ENCODE measurements around the gene ZNF197. TPM values are rescaled to one million over a fixed set of nuclear protein-coding genes. Genes with fewer than 3 reads are reported as not detected.

ZNF197 gene
- total and polyA plus RNA-seq, 2 of the 13 experiments (the other 11 are each of a cell fraction or from before 2014, with no cell fraction given): 1.8 to 6.8 TPM

- no TSS peak for BruUV-seq (replicated peaks)
- Histone ChIP-seq H3K9me3 (ENCODE audit: low read length) (no peaks in the 10 kb centered on the region), H3K27me3 (ENCODE audit: control insufficient read depth in 1 of 2, insufficient read depth in 2 of 2, low read length in 2 of 2) (no peaks in the 10 kb centered on the region; a peak in 1 of 5 replicates), H3K27ac (ENCODE audit: extremely low read length, insufficient read depth, low read length) (no peak overlapping the region), H3K4me1 (ENCODE audit: insufficient read depth, low read length) (no peaks in the 10 kb centered on the region), H3K36me3 (replicated peaks in 1 of 2; ENCODE audit: control insufficient read depth in 1 of 2, insufficient read depth in 2 of 2, low read length in 2 of 2) (no peaks in the 10 kb centered on the region), H3K4me3 (replicated peaks in 1 of 3; ENCODE audit: insufficient read depth in 1 of 3, low read depth in 2 of 3, low read length in 3 of 3) (no peak overlapping the region), H3K79me2 (ENCODE audit: insufficient read depth, low read length) (no peaks in the 10 kb centered on the region), H4K20me1 (ENCODE audit: insufficient read depth, low read length) (no peaks in the 10 kb centered on the region), H2AFZ (ENCODE audit: low read length) (no peak overlapping the region), H3K4me2 (ENCODE audit: low read depth, low read length) (no peak overlapping the region), H3K9ac (ENCODE audit: insufficient read depth, low read depth, low read length) (no peak overlapping the region)
- ChIA-PET CTCF (ENCODE audit: low intra/inter-chr PET ratio, low total read pairs) (no interaction called here), POLR2A (no interaction called here)
- WGBS (ENCODE audit: low lambda C conversion rate): 42% methylated on average over 7 of the region's 7 CpGs
- DNase-seq (ENCODE audit: low spot score) (peak; percentile 3), ATAC-seq (no peak), FAIRE-seq (no peak)
- in situ Hi-C loops (cut with HindIII; ENCODE audit: extremely low pct_ligation_motif_present, low pct_unique_long_range_greater_than_20kb): no loop called here
- intact Hi-C loops (cut with micrococcal nuclease; ENCODE audit: unreplicated experiment): no loop called here
- TF ChIP-seq ZNF251 (CRISPR knock-in tag; IDR thresholded peaks at IDR 0.05) (no peak), HCFC1 (IDR thresholded peaks at IDR 0.05; ENCODE audit: low read depth, low read length) (no peak), ZNF605 (CRISPR knock-in tag; IDR thresholded peaks at IDR 0.05) (no peak), ZFYVE20 (CRISPR knock-in tag; IDR thresholded peaks at IDR 0.05; ENCODE audit: borderline replicate concordance, low read depth) (no peak), GATAD1 (CRISPR knock-in tag; IDR thresholded peaks at IDR 0.05) (no peak), ZNF710 (CRISPR knock-in tag; IDR thresholded peaks at IDR 0.05; ENCODE audit: borderline replicate concordance) (no peak), IRF2 (CRISPR knock-in tag; IDR thresholded peaks at IDR 0.05) (no peak), DNMT1 (CRISPR knock-in tag; IDR thresholded peaks at IDR 0.05) (no peak), PPARG (CRISPR knock-in tag; conservative IDR thresholded peaks at IDR 0.05) (no peak), ZNF496 (CRISPR knock-in tag; IDR thresholded peaks at IDR 0.05; ENCODE audit: insufficient replicate concordance) (no peak), NFATC3 (CRISPR knock-in tag; IDR thresholded peaks at IDR 0.05) (no peak), TEAD3 (CRISPR knock-in tag; optimal IDR thresholded peaks at IDR 0.05; ENCODE audit: borderline replicate concordance) (no peak), ZNF318 (CRISPR knock-in tag; IDR thresholded peaks at IDR 0.05) (no peak), TRAFD1 (CRISPR knock-in tag; IDR thresholded peaks at IDR 0.05; ENCODE audit: borderline replicate concordance) (no peak)
Observed at GRCh38 chr3:44659015-44659414, 34.2 kb downstream of the ZNF197 start.
